GM12891 (cell line): ENCODE results near the gene OR2AT4.

ENCODE experiments used
- PAX5 ChIP-seq: IDR thresholded peaks from 2 replicates; pipeline ENCODE4 v1.6.1; 2011; ENCODE audit warnings: low read length, moderate library complexity, mild to moderate bottlenecking; ENCODE audit not compliant: insufficient read depth, severe bottlenecking
- POLR2A ChIP-seq: IDR thresholded peaks from 2 replicates; pipeline ENCODE4 v1.6.1; 2011; ENCODE audit warnings: low read depth, low read length, control low read depth
- POLR2AphosphoS5 ChIP-seq: IDR thresholded peaks from 2 replicates; pipeline ENCODE4 v1.6.1; 2011; ENCODE audit warnings: low read depth, low read length, control low read depth
- TAF1 ChIP-seq: IDR thresholded peaks from 2 replicates; pipeline ENCODE4 v1.6.1; 2011; ENCODE audit warnings: low read depth, low read length, control low read depth

DNA sequence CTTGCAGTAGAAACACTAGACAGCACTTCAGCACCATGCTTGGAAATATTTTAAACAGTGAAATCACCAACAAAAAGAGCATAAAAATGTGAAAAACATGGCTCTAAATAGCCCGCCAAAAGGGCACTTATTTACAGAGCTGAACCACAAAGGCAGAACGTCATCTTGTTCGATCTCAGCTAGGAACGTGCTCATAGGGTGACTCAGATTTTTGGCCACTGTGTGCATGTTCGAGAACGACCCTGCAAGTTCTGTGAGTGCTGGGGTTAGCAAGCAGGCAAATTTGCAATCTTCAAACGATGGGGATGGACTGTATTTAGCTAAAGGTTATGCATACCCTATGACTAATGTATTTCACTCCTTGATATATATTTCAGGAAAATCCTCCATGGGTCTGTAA, 30.6 kb downstream of the OR2AT4 start:
- TF ChIP-seq POLR2AphosphoS5 (no peak), POLR2A (no peak), TAF1 (no peak), PAX5 (no peak)
